ENCODE measurements around the gene TEX29.

TEX29 gene

GRCh38 chr13:111341886-111342285 lies 21.4 kb downstream of the TEX29 start:
- Mint-ChIP-seq H3K27me3 (no peaks in the 10 kb centered on the region), H3K27ac (no peak overlapping the region), H3K4me1 (no peaks in the 10 kb centered on the region), H3K9me3 (no peaks in the 10 kb centered on the region), H3K36me3 (peaks cover 7% of the 10 kb centered on the region), H3K4me3 (no peak overlapping the region)

GRCh38 chr13:111342721-111343120 lies 22.3 kb downstream of the TEX29 start:
- Mint-ChIP-seq H3K27ac (no peak overlapping the region), H3K27me3 (no peaks in the 10 kb centered on the region), H3K9me3 (no peaks in the 10 kb centered on the region), H3K4me3 (no peak overlapping the region), H3K4me1 (no peaks in the 10 kb centered on the region), H3K36me3 (peaks cover 5% of the 10 kb centered on the region)

- Mint-ChIP-seq H3K4me3 (no peak overlapping the region), H3K9me3 (no peaks in the 10 kb centered on the region), H3K27me3 (no peaks in the 10 kb centered on the region), H3K36me3 (peaks cover 5% of the 10 kb centered on the region), H3K4me1 (no peaks in the 10 kb centered on the region), H3K27ac (no peak overlapping the region)
Measured at GRCh38 chr13:111343186-111343805, 22.9 kb downstream of the TEX29 start.

- Mint-ChIP-seq H3K4me1 (no peaks in the 10 kb centered on the region), H3K4me3 (no peak overlapping the region), H3K36me3 (peaks cover 2% of the 10 kb centered on the region), H3K9me3 (no peaks in the 10 kb centered on the region), H3K27me3 (no peaks in the 10 kb centered on the region), H3K27ac (no peak overlapping the region)
Measured at GRCh38 chr13:111344471-111345191, 24.2 kb downstream of the TEX29 start.

DNA sequence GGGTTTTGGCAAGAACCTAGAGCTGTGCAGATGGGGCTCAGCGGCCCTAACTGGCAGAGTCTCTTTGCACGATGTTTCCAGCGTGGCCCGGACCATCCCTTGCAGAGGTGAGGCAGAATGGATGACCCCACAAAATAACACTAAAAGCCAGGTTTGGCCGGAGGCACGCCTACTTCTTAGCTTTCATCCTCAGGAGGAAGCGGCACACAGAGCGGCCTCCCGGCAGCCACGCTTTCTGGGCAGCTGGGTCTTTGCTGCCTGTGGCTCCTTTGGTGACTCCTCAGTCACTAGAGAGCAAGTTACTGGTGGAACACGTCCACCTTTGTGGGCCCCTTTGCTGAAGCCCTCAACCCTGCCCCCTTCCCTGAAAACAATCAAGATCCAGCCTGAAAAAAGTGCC lies 25.2 kb downstream of the TEX29 start:
- Mint-ChIP-seq H3K36me3 (no peaks in the 10 kb centered on the region), H3K27me3 (no peaks in the 10 kb centered on the region), H3K27ac (no peak overlapping the region), H3K9me3 (no peaks in the 10 kb centered on the region), H3K4me3 (no peak overlapping the region), H3K4me1 (no peaks in the 10 kb centered on the region)

DNA sequence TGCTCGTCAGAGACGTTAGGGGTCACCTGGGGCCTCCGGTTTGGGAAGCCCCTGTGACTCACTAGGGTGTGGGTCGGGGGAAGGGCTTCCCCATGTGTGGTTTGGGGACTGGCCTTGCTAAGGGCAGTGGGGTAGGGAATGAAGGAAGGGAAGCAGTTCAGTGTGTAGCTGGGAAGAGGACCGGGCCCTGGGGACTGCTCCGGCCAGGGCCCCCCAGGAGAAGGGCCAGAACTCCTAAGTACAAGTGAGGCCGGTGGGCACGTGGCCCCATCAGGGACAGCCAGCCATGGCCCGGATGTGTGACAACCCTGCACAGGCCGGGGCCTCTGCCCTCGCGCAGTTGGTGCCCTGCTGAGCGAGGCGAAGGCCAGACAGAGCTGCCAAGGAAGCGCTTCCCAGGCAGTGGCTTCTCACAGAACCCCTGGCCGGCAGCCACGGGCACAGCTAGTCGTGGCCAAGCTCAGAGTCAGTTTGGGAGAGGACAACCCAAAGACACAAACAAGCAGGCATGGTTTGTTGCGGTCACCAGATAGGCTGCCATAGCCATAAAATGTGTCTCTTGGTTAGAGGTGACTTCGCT lies 25.7 kb downstream of the TEX29 start:
- no peak overlapping the region for H3K27ac Mint-ChIP-seq
- H3K36me3 Mint-ChIP-seq = no peaks in the 10 kb centered on the region
- no peaks in the 10 kb centered on the region for H3K9me3 Mint-ChIP-seq
- H3K4me3 Mint-ChIP-seq = no peak overlapping the region
- no peaks in the 10 kb centered on the region for H3K27me3 Mint-ChIP-seq
- no peaks in the 10 kb centered on the region for H3K4me1 Mint-ChIP-seq

GRCh38 chr13:111347438-111347837 lies 27.0 kb downstream of the TEX29 start:
- no peak overlapping the region for H3K27ac Mint-ChIP-seq
- H3K36me3 Mint-ChIP-seq = no peaks in the 10 kb centered on the region
- no peaks in the 10 kb centered on the region for H3K9me3 Mint-ChIP-seq
- H3K27me3 Mint-ChIP-seq = no peaks in the 10 kb centered on the region
- H3K4me1 Mint-ChIP-seq = no peaks in the 10 kb centered on the region
- no peak overlapping the region for H3K4me3 Mint-ChIP-seq

DNA sequence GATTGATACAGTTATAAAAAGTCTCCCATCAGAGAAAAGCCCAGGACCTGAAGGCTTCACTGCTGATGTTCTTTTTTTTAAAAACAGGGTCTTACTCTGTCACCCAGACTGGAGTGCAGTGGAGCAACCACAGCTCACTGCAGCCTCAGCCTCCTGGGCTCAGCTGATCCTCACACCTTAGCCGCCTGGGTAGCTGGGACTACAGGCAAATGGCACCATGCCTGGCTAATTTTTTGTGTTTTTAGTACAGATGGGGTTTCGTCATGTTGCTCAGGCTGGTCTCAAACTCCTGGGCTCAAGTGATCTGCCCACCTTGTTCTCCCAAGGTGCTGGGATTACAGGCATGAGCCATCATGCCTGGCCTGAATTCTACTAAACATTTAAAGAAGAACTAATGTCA lies 33.1 kb downstream of the TEX29 start:
- Mint-ChIP-seq H3K9me3 (no peaks in the 10 kb centered on the region), H3K27me3 (no peaks in the 10 kb centered on the region), H3K27ac (no peak overlapping the region), H3K4me1 (peaks cover 13% of the 10 kb centered on the region), H3K4me3 (no peak overlapping the region), H3K36me3 (no peaks in the 10 kb centered on the region)

DNA sequence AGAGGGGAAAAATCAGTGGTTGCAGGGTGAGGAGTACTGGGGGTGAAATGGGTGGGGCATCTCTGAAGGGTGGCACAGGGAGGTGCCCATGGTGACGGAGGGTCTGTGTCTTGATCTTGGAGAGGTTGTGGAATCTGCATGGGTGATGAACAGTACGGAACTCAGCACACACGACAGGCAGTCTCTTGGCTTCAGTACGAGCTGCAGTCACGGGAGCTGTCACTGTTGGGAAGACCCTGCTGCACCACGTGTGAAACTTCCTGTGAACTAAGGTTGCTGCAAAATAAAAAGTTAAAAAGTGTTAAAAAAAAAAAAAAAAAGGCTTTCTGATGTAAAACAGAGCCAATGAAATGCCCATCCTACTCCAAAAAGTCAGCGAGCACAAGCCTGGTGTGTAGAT lies 34.3 kb downstream of the TEX29 start:
- H3K27me3 Mint-ChIP-seq = no peaks in the 10 kb centered on the region
- H3K36me3 Mint-ChIP-seq = no peaks in the 10 kb centered on the region
- peaks cover 13% of the 10 kb centered on the region for H3K4me1 Mint-ChIP-seq
- H3K9me3 Mint-ChIP-seq = no peaks in the 10 kb centered on the region
- no peak overlapping the region for H3K27ac Mint-ChIP-seq
- H3K4me3 Mint-ChIP-seq = no peak overlapping the region

DNA sequence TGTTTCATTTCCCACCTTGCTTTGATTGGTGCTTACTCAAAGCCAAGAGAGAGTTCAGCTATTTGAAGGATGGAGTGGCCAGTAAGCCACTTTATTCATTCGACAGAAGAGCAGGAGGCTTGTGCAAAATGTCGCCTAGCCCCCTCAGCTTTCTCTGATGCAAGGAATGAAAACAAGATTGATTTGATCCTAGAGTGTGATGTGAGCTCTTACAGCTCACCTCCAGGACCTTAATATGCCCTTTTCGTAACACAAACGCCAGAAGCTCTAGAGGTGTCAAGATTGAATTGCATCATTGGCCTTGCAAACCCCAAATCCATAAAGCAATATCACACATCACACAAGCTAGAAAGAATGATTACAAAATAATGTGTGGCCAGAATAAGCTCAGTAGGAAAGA lies 36.4 kb downstream of the TEX29 start:
- Mint-ChIP-seq H3K9me3 (no peaks in the 10 kb centered on the region), H3K4me1 (peaks cover 13% of the 10 kb centered on the region), H3K27ac (no peak overlapping the region), H3K4me3 (no peak overlapping the region), H3K27me3 (no peaks in the 10 kb centered on the region), H3K36me3 (no peaks in the 10 kb centered on the region)

GRCh38 chr13:111359237-111359915 lies 38.9 kb downstream of the TEX29 start:
- Mint-ChIP-seq H3K27ac (no peak overlapping the region), H3K4me3 (no peak overlapping the region), H3K36me3 (no peaks in the 10 kb centered on the region)

GRCh38 chr13:111359930-111360329 lies 39.5 kb downstream of the TEX29 start:
- H3K27ac Mint-ChIP-seq = no peak overlapping the region
- no peak overlapping the region for H3K4me3 Mint-ChIP-seq
- H3K27me3 Mint-ChIP-seq = no peaks in the 10 kb centered on the region
- no peaks in the 10 kb centered on the region for H3K36me3 Mint-ChIP-seq
- H3K4me1 Mint-ChIP-seq = peaks cover 7% of the 10 kb centered on the region
- H3K9me3 Mint-ChIP-seq = no peaks in the 10 kb centered on the region

More at GRCh38 chr13:111359237-111359915, 38.9 kb downstream of the TEX29 start:
- no peaks in the 10 kb centered on the region for H3K27me3 Mint-ChIP-seq
- H3K4me1 Mint-ChIP-seq = peaks cover 13% of the 10 kb centered on the region
- H3K9me3 Mint-ChIP-seq = no peaks in the 10 kb centered on the region

- H3K4me1 Mint-ChIP-seq = peaks cover 3% of the 10 kb centered on the region
- no peaks in the 10 kb centered on the region for H3K36me3 Mint-ChIP-seq
- H3K9me3 Mint-ChIP-seq = no peaks in the 10 kb centered on the region
- H3K4me3 Mint-ChIP-seq = no peak overlapping the region
- H3K27ac Mint-ChIP-seq = no peak overlapping the region
- H3K27me3 Mint-ChIP-seq = no peaks in the 10 kb centered on the region
Measured at GRCh38 chr13:111360452-111360851, 40.0 kb downstream of the TEX29 start.

GRCh38 chr13:111361046-111361872 lies 40.8 kb downstream of the TEX29 start:
- H3K27ac Mint-ChIP-seq = no peak overlapping the region
- H3K9me3 Mint-ChIP-seq = no peaks in the 10 kb centered on the region
- H3K36me3 Mint-ChIP-seq = no peaks in the 10 kb centered on the region
- H3K27me3 Mint-ChIP-seq = no peaks in the 10 kb centered on the region
- no peaks in the 10 kb centered on the region for H3K4me1 Mint-ChIP-seq
- H3K4me3 Mint-ChIP-seq = no peak overlapping the region

GRCh38 chr13:111361873-111362648 lies 41.6 kb downstream of the TEX29 start:
- Mint-ChIP-seq H3K27me3 (no peaks in the 10 kb centered on the region), H3K4me1 (no peaks in the 10 kb centered on the region), H3K36me3 (no peaks in the 10 kb centered on the region), H3K27ac (peak overlapping the region; percentile 56), H3K9me3 (no peaks in the 10 kb centered on the region), H3K4me3 (no peak overlapping the region)
